HFF-Myc (cell line): ENCODE data around the gene ZDHHC8.

ENCODE experiments used
- DNase-seq: peaks from one replicate; pipeline ENCODE4 v3.0.0-alpha.2; 2011; ENCODE audit warnings: low read depth; ENCODE audit errors: extremely low read depth
- H3K4me3 ChIP-seq: replicated peaks from 2 replicates; pipeline ENCODE4 v1.5.1; 2011; ENCODE audit warnings: low read depth, mild to moderate bottlenecking, control low read depth, low read length
- TF ChIP-seq, protein P1 (sequence below): IDR thresholded peaks from 2 replicates; pipeline ENCODE4 v1.5.1; 2012; ENCODE audit warnings: mild to moderate bottlenecking, low read depth, low read length, control low read depth; ENCODE audit errors: missing control alignments

Gene ZDHHC8

DNA sequence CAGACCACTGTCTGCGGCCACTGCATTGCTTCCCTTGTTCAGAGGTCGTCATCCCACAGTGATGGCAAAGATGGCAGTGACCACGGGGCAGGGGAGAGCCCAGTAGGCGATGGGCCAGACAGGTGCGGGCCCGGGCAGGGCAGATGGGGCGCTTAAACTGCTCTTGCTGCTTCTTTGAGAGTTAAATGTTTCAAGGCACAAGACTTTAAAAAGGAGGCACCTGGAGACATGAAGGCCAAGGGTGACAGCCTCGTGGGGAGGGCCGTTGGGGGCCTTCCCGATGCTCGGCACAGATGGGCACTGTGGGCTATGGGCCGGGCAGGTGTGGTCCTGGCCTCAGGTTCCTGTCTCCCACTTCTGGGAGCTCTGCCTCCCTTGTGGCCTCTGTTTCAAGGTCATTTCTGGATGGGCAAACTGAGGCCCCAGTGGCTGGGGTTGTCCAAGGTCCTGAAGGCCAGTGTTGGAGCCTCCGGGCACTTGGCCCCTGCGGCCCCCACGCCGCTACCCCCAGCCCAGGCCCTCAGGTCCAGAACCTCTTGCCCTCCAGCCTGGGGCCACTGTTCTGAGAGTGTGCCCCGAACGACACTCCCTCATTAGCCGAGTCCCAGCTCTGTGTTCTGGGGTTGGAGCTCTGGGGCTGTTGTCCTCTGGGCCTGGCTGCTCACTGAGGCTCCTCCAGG is 36.2 kb downstream of the ZDHHC8 start:
- TF ChIP-seq, protein P1, sequence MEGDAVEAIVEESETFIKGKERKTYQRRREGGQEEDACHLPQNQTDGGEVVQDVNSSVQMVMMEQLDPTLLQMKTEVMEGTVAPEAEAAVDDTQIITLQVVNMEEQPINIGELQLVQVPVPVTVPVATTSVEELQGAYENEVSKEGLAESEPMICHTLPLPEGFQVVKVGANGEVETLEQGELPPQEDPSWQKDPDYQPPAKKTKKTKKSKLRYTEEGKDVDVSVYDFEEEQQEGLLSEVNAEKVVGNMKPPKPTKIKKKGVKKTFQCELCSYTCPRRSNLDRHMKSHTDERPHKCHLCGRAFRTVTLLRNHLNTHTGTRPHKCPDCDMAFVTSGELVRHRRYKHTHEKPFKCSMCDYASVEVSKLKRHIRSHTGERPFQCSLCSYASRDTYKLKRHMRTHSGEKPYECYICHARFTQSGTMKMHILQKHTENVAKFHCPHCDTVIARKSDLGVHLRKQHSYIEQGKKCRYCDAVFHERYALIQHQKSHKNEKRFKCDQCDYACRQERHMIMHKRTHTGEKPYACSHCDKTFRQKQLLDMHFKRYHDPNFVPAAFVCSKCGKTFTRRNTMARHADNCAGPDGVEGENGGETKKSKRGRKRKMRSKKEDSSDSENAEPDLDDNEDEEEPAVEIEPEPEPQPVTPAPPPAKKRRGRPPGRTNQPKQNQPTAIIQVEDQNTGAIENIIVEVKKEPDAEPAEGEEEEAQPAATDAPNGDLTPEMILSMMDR: no peak
- DNase-seq: no peak
- no peak overlapping the region for H3K4me3 ChIP-seq

DNA sequence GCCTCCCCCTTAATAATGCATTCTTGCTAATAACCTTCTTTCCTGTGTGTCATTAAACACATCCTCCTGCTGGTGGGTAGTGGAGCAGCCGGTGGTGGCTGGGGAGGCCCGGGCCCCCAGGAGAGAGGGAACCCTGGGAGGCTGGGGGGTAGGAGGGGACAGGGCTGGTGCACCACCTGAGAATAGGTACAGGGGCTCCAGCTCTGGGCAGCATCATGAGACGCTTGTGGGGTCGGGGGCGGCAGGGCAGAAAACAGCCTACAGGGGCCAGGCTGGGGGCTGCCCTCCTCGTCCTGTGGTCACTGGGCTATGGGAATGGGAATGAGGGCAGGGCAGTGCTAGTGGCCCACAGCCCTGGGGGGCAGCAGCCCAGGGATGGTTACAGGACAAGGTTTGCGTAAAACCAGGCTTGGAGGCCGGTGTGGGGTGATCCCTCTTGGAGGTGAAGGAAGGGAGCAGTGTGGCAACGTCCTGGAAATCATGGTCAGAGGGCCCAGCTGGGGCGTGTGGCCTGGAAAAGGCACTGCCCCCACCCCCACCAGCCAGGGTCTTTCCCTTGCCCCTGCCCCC is 37.7 kb downstream of the ZDHHC8 start:
- TF ChIP-seq, protein P1: no peak
- DNase-seq: no peak
- H3K4me3 ChIP-seq: no peak overlapping the region

DNA sequence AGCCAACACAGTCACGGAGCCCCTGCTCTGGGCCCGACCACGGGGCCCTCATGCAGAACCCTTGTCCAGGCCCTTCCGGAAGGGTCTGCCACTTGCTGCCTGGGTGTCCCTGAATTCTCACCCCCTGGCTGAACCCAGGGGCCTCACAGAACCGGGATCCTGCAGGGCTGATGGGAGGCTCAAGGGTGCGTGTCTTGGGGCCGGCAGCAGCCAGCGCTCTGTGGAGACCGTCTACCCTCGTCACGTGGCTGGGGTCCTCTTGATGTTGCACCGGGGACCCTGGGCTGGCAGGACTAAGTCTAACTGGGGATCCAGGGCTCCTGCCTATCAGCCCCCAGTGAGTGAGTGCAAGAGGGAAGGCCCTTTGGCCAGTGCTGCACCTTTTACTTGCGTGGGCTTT is 38.6 kb downstream of the ZDHHC8 start:
- TF ChIP-seq, protein P1: no peak

DNA sequence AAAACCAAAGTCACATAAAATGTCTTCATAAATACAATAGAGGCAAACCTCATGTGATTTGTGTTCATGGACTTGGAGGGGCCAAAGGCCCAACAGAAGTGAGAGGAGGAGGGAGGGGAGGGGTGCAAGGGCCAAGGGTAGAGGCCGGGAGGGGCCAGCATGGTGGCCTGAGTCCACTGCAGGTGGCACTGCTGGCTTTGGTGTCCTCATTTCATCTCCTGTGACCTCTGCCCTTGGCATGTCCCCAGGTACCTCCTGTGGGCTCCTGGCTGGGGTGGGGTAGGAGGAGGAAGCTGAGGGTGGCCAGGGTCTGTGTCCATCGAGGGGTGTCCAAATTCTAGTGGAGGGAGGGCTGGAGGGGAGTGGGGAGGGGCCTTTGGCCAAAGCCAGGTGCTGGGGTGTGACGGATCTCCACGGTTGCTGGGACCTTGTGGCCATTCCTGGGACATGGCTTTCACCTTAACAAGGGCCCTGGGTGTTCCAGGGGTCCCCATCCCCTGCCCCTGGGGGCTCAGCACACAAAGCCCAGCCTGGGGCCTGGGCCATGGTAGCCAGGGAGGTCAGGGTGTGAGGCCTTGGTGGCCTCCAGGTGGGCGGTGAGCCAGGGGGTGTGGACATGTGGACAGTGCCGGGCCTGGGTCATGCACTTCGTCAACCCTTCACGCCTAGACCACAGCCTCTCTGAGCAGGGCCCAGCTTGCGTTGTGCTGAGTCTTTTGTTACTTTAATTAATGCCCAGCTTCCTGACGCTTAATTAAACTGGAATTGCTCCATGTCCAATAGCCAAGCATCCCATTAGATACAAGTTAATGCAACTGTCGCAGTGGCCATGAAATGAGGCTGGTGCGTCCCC is 39.9 kb downstream of the ZDHHC8 start:
- no peak overlapping the region for H3K4me3 ChIP-seq
- TF ChIP-seq, protein P1: no peak
- no peak for DNase-seq

More for the DNA sequence above, 38.6 kb downstream of the ZDHHC8 start:
- no peak overlapping the region for H3K4me3 ChIP-seq
- no peak for DNase-seq

DNA sequence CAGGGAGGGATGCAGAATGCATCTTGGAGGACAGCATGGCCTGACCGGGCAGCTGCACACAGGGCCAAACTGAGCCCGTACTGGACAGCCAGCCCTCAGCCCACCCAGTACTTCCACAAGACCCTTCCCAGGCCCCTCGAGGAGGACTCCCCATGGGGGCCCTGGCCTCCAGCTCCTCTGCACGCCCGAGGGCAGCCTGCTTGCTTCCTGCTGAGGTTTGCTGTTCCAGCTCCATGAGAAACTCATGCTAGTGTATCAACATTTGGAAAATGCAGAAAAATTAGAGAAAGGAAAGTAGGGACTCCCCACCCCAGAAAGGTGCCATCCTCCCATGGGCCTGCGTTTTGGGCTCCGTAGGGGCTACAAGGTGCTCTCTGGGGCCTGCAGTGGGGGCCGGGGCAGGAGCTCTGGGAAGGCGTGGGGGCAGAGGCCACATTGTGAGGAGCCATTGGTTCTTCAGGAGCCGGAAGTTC is 40.6 kb downstream of the ZDHHC8 start:
- no peak for DNase-seq
- H3K4me3 ChIP-seq: no peak overlapping the region
- TF ChIP-seq, protein P1: no peak

DNA sequence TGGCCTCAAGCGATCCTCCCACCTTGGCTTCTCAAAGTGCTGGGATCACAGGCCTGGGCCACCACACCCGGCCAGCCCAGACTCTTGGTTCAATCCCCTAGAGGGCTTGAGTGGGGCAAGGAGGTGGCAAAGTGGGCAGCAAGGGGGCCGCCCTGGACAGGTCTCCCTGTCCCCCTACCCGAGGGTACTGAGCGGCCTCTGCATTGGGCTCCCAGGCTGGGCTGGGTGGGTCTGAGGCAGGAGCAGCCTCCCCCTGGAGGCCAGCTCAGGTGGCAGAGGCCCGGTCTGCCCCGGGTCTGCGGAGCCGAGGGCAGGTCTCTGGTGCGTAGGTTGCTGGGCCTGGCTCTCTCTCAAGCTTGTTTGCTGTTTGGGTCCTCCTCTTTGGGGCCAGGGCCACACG is 41.6 kb downstream of the ZDHHC8 start:
- TF ChIP-seq, protein P1: no peak
- H3K4me3 ChIP-seq: no peak overlapping the region
- DNase-seq: no peak
